Measurements from ENCODE around the gene RPS6KA4.
A peak's percentile ranks its signal among the peaks of the same experiment; 100 is the strongest.
"Not testable (repeated sequence)": the region's sequence is repeated elsewhere in the genome, so short reads cannot be mapped to it uniquely, and the experiment has no call there.

The RPS6KA4 gene

GRCh38 chr11:64358907-64359711 lies at the start of gene RPS6KA4:
Gene RPS6KA4, plus strand, starts transcription at chr11:64359162. Its CDS starts 74 bp downstream, at chr11:64359236.
- in situ Hi-C loops (cut with MboI; ENCODE audit: low pct_unique_long_range_greater_than_20kb, low sequenced_read_pairs) = no loop called here
- DNase-seq = peak; percentile 43

GRCh38 chr11:64312947-64313346 lies 46.0 kb upstream of the RPS6KA4 start:
- in situ Hi-C loops (cut with MboI; ENCODE audit: low pct_unique_long_range_greater_than_20kb, low sequenced_read_pairs) = no loop called here
- no peak for DNase-seq

GRCh38 chr11:64313491-64314145 lies 45.3 kb upstream of the RPS6KA4 start:
- in situ Hi-C loops (cut with MboI; ENCODE audit: low pct_unique_long_range_greater_than_20kb, low sequenced_read_pairs) = no loop called here
- DNase-seq = no peak

- in situ Hi-C loops (cut with MboI; ENCODE audit: low pct_unique_long_range_greater_than_20kb, low sequenced_read_pairs) = no loop called here
- no peak for DNase-seq
Observed at GRCh38 chr11:64314146-64314804, 44.7 kb upstream of the RPS6KA4 start.

- in situ Hi-C loops (cut with MboI; ENCODE audit: low pct_unique_long_range_greater_than_20kb, low sequenced_read_pairs) = no loop called here
- DNase-seq = no peak
Observed at GRCh38 chr11:64314805-64315561, 44.0 kb upstream of the RPS6KA4 start.

GRCh38 chr11:64315667-64316526 lies 43.1 kb upstream of the RPS6KA4 start:
- DNase-seq; in situ Hi-C loops (cut with MboI; ENCODE audit: low pct_unique_long_range_greater_than_20kb, low sequenced_read_pairs): not testable (repeated sequence)

- DNase-seq = no peak
- in situ Hi-C loops (cut with MboI; ENCODE audit: low pct_unique_long_range_greater_than_20kb, low sequenced_read_pairs) = no loop called here
Observed at GRCh38 chr11:64316672-64317324, 42.2 kb upstream of the RPS6KA4 start.

GRCh38 chr11:64317325-64317960 lies 41.5 kb upstream of the RPS6KA4 start, which contains the start of gene TRMT112:
Gene TRMT112, minus strand, starts transcription at chr11:64317559. Its CDS starts 33 bp downstream, at chr11:64317526.
- DNase-seq = peak; percentile 98

GRCh38 chr11:64317961-64318765 lies 40.8 kb upstream of the RPS6KA4 start, which contains the start of gene PRDX5:
Gene PRDX5, plus strand, starts transcription at chr11:64318121. Its CDS starts 95 bp downstream, at chr11:64318216.
- in situ Hi-C loops (cut with MboI; ENCODE audit: low pct_unique_long_range_greater_than_20kb, low sequenced_read_pairs) = no loop called here
- DNase-seq = peak; percentile 96

More at GRCh38 chr11:64317325-64317960, 41.5 kb upstream of the RPS6KA4 start, which contains the start of gene TRMT112:
- in situ Hi-C loops (cut with MboI; ENCODE audit: low pct_unique_long_range_greater_than_20kb, low sequenced_read_pairs) = no loop called here

- in situ Hi-C loops (cut with MboI; ENCODE audit: low pct_unique_long_range_greater_than_20kb, low sequenced_read_pairs) = no loop called here
- DNase-seq = peak; percentile 31
Observed at GRCh38 chr11:64318766-64319761, 39.9 kb upstream of the RPS6KA4 start.

- no peak for DNase-seq
- in situ Hi-C loops (cut with MboI; ENCODE audit: low pct_unique_long_range_greater_than_20kb, low sequenced_read_pairs) = no loop called here
Observed at GRCh38 chr11:64320556-64320955, 38.4 kb upstream of the RPS6KA4 start.

GRCh38 chr11:64321026-64321425 lies 37.9 kb upstream of the RPS6KA4 start:
- no peak for DNase-seq
- in situ Hi-C loops (cut with MboI; ENCODE audit: low pct_unique_long_range_greater_than_20kb, low sequenced_read_pairs) = no loop called here

GRCh38 chr11:64321533-64321932 lies 37.4 kb upstream of the RPS6KA4 start:
- no peak for DNase-seq
- in situ Hi-C loops (cut with MboI; ENCODE audit: low pct_unique_long_range_greater_than_20kb, low sequenced_read_pairs) = no loop called here

GRCh38 chr11:64322925-64323260 lies 36.1 kb upstream of the RPS6KA4 start:
- DNase-seq = no peak
- in situ Hi-C loops (cut with MboI; ENCODE audit: low pct_unique_long_range_greater_than_20kb, low sequenced_read_pairs) = no loop called here

GRCh38 chr11:64323373-64323772 lies 35.6 kb upstream of the RPS6KA4 start:
- no peak for DNase-seq
- in situ Hi-C loops (cut with MboI; ENCODE audit: low pct_unique_long_range_greater_than_20kb, low sequenced_read_pairs) = no loop called here

All from KBM-7 (cell line).